ENCODE results near the gene NLRP3. TPM values are rescaled to one million over a fixed set of nuclear protein-coding genes. Genes with fewer than 3 reads are reported as not detected.

The NLRP3 gene
- total RNA-seq, 1 experiment from 2014 or later: not detected

- Histone ChIP-seq H4K8ac (replicated peaks; ENCODE audit: insufficient read length, low read depth, low read length) (no peak overlapping the region), H3K9ac (ENCODE audit: extremely low read depth, insufficient read length, low read length) (no peak overlapping the region), H3T11ph (ENCODE audit: low read length) (no peak overlapping the region), H2AFZ (ENCODE audit: low read length) (no peak overlapping the region), H3K79me1 (ENCODE audit: insufficient read depth, low read depth, low read length, poor library complexity, severe bottlenecking) (no peaks in the 10 kb centered on the region), H3K23ac (ENCODE audit: insufficient read length, low read depth, low read length) (no peak overlapping the region), H3K14ac (ENCODE audit: insufficient read depth, low read length) (no peak overlapping the region), H4K20me1 (ENCODE audit: control insufficient read depth, insufficient read depth, insufficient read length) (no peaks in the 10 kb centered on the region), H3K23me2 (ENCODE audit: insufficient read length, low read depth, low read length, poor library complexity, severe bottlenecking) (no peaks in the 10 kb centered on the region), H4K91ac (ENCODE audit: insufficient read length, low read depth, low read length) (no peak overlapping the region), H2AK5ac (ENCODE audit: insufficient read length, low read length) (no peak overlapping the region), H2BK120ac (ENCODE audit: low read depth, low read length, poor library complexity, severe bottlenecking) (no peak overlapping the region), H3K27me3 (ENCODE audit: insufficient read depth, low read length) (no peaks in the 10 kb centered on the region), H3K56ac (ENCODE audit: insufficient read length, low read depth, low read length) (no peak overlapping the region), H3K27ac (ENCODE audit: insufficient read length, low read depth, low read length) (no peak overlapping the region), H2BK12ac (ENCODE audit: insufficient read length, low read depth, low read length) (no peak overlapping the region), H2BK20ac (ENCODE audit: low read depth, low read length, poor library complexity, severe bottlenecking) (no peak overlapping the region), H3K4me1 (ENCODE audit: insufficient read depth, low read length) (no peaks in the 10 kb centered on the region; the same call in 1 of the 2 replicates), H2BK15ac (ENCODE audit: low read depth, low read length) (no peak overlapping the region), H4K5ac (ENCODE audit: insufficient read length, low read depth, low read length) (no peak overlapping the region), H2BK5ac (ENCODE audit: insufficient read length, low read length) (no peak overlapping the region), H3K9me3 (ENCODE audit: control insufficient read depth, low read depth, low read length) (no peaks in the 10 kb centered on the region), H3K4ac (ENCODE audit: low read depth, low read length) (no peak overlapping the region), H3K4me2 (ENCODE audit: insufficient read depth, insufficient read length, low read length) (no peak overlapping the region), H3K79me2 (ENCODE audit: insufficient read depth, low read length) (no peaks in the 10 kb centered on the region), H3K18ac (ENCODE audit: insufficient read length, low read depth, low read length) (no peak overlapping the region)
- Mint-ChIP-seq H3K4me1 (peaks cover 8 to 11% of the 10 kb centered on the region in 2 experiments), H3K27ac (no peak overlapping the region), H3K9me3 (no peaks in the 10 kb centered on the region), H3K27me3 (ENCODE audit: low read depth) (peaks cover 3% of the 10 kb centered on the region), H3K4me3 (no peak overlapping the region), H3K36me3 (ENCODE audit: insufficient read depth in 1 of 3, low read depth in 3 of 3) (no peaks in the 10 kb centered on the region)
- no CpG with 5 or more reads among the region's 4 CpGs for WGBS (ENCODE audit: extremely low coverage, insufficient read length, low lambda C conversion rate)
- DNase-seq: no peak
- no peak for TF ChIP-seq CTCF (conservative IDR thresholded peaks at IDR 0.05)
Measured at GRCh38 chr1:247453245-247453644, 37.3 kb downstream of the NLRP3 start.

All from H9 (cell line).